SU-DHL-6 (cell line): ENCODE data around the gene SRSF4.
A peak's percentile ranks its signal among the peaks of the same experiment; 100 is the strongest.

Source experiments
- H2AFZ ChIP-seq: fragments of 200-600 bp; sonication (generic); 2 replicates; pipeline ENCODE4 v1.6.1; 2014; ENCODE audit warnings: low read depth, mild to moderate bottlenecking, moderate library complexity, mixed read lengths, antibody characterized with exemption, low read length; ENCODE audit not compliant: severe bottlenecking
- H3F3A ChIP-seq: fragments of 200-600 bp; shearing (Covaris generic); 2 replicates; pipeline ENCODE4 v1.6.0; 2016; ENCODE audit warnings: antibody characterized with exemption, mild to moderate bottlenecking; ENCODE audit not compliant: insufficient read depth
- H3K27ac ChIP-seq: fragments of 200-600 bp; sonication (generic); 2 replicates; pipeline ENCODE4 v1.5.1; 2016; ENCODE audit warnings: low read depth, mild to moderate bottlenecking, low read length, moderate library complexity, mixed read lengths
- H3K27me3 ChIP-seq: fragments of 200-600 bp; sonication (generic), shearing (Covaris generic); 2 replicates; pipeline ENCODE4 v1.6.0; 2014; ENCODE audit warnings: mild to moderate bottlenecking, low read length
- H3K36me3 ChIP-seq: fragments of 200-600 bp; sonication (generic); 2 replicates; pipeline ENCODE4 v1.6.1; 2014; ENCODE audit warnings: mild to moderate bottlenecking, low read length, mixed read lengths
- H3K4me2 ChIP-seq: fragments of 300-600, 200-600 bp; shearing (Covaris generic), sonication (generic); 2 replicates; pipeline ENCODE4 v1.6.0; 2014; ENCODE audit warnings: low read length, low read depth, mild to moderate bottlenecking; ENCODE audit not compliant: poor library complexity, severe bottlenecking
- H3K4me3 ChIP-seq: fragments of 200-600 bp; sonication (generic); 2 replicates; pipeline ENCODE4 v1.5.1; 2014; ENCODE audit warnings: antibody characterized with exemption, low read length, mild to moderate bottlenecking, mixed read lengths; ENCODE audit not compliant: insufficient read depth, poor library complexity, severe bottlenecking
- H3K79me2 ChIP-seq: fragments of 200-600 bp; sonication (generic); 2 replicates; pipeline ENCODE4 v1.6.1; 2014; ENCODE audit warnings: mild to moderate bottlenecking, low read length, moderate library complexity; ENCODE audit not compliant: insufficient read depth
- H3K9ac ChIP-seq: fragments of 200-600 bp; sonication (generic); 2 replicates; pipeline ENCODE4 v1.7.0; 2014; ENCODE audit warnings: mild to moderate bottlenecking, low read length
- H3K9me2 ChIP-seq: fragments of 200-600 bp; sonication (generic); replicated peaks from 2 replicates; pipeline ENCODE4 v1.6.1; 2014; ENCODE audit warnings: low read length; ENCODE audit not compliant: insufficient read depth
- H3K9me3 ChIP-seq: fragments of 200-600 bp; sonication (generic); 2 replicates; pipeline ENCODE4 v1.6.1; 2014; ENCODE audit warnings: low read length, mixed read lengths; ENCODE audit not compliant: insufficient read depth
- H4K20me1 ChIP-seq: fragments of 200-600 bp; sonication (generic); 2 replicates; pipeline ENCODE4 v1.6.1; 2014; ENCODE audit warnings: low read depth, mild to moderate bottlenecking, antibody characterized with exemption, low read length, moderate library complexity, mixed read lengths
- CTCF ChIP-seq: fragments of 200-600 bp; sonication (generic); IDR thresholded peaks from one replicate; pipeline ENCODE4 v1.5.1; 2017; ENCODE audit warnings: antibody characterized with exemption, mild to moderate bottlenecking, low read length, moderate library complexity; ENCODE audit not compliant: insufficient read depth, poor library complexity, severe bottlenecking
- EZH2phosphoT487 ChIP-seq: fragments of 200-600 bp; sonication (generic), shearing (Covaris generic); conservative IDR thresholded peaks from 2 replicates; pipeline ENCODE4 v1.6.1; 2018; ENCODE audit warnings: mild to moderate bottlenecking, antibody characterized with exemption, low read length, moderate library complexity, mixed read lengths

SRSF4 gene

GRCh38 chr1:29125788-29126187 lies 55.9 kb downstream of the SRSF4 start:
- H3K27ac ChIP-seq, result no peak overlapping the region
- H3K4me3 ChIP-seq, result no peak overlapping the region
- H3K9me3 ChIP-seq, result no peaks in the 10 kb centered on the region
- H4K20me1 ChIP-seq, result no peaks in the 10 kb centered on the region
- H3K27me3 ChIP-seq, result no peaks in the 10 kb centered on the region
- TF ChIP-seq EZH2phosphoT487 (no peak), CTCF (no peak)
- no peaks in the 10 kb centered on the region for H3K9me2 ChIP-seq
- no peaks in the 10 kb centered on the region for H3F3A ChIP-seq
- H3K36me3 ChIP-seq, result no peaks in the 10 kb centered on the region
- H3K79me2 ChIP-seq, result no peaks in the 10 kb centered on the region
- no peak overlapping the region for H2AFZ ChIP-seq
- no peak overlapping the region for H3K4me2 ChIP-seq
- H3K9ac ChIP-seq, result no peak overlapping the region

- Histone ChIP-seq H3K9ac (0 out of 2 replicates have a peak overlapping the region, but pooled peaks have one; percentile 51), H3K36me3 (no peaks in the 10 kb centered on the region), H3K9me2 (no peaks in the 10 kb centered on the region), H3K27me3 (no peaks in the 10 kb centered on the region), H3K27ac (no peak overlapping the region), H3K4me2 (no peak overlapping the region), H4K20me1 (no peaks in the 10 kb centered on the region), H3F3A (no peaks in the 10 kb centered on the region), H2AFZ (no peak overlapping the region), H3K4me3 (no peak overlapping the region), H3K79me2 (no peaks in the 10 kb centered on the region), H3K9me3 (no peaks in the 10 kb centered on the region)
- TF ChIP-seq EZH2phosphoT487 (no peak), CTCF (no peak)
These were observed 56.5 kb downstream of the SRSF4 start for GRCh38 chr1:29125237-29125641.

GRCh38 chr1:29124366-29125236 lies 57.1 kb downstream of the SRSF4 start:
- TF ChIP-seq EZH2phosphoT487 (no peak), CTCF (no peak)
- peak overlapping the region; percentile 51 for H3K9ac ChIP-seq
- no peaks in the 10 kb centered on the region for H4K20me1 ChIP-seq
- H3K27me3 ChIP-seq, result no peaks in the 10 kb centered on the region
- no peaks in the 10 kb centered on the region; the same call in 1 of the 2 replicates for H3F3A ChIP-seq
- H2AFZ ChIP-seq, result peak overlapping the region; percentile 98
- no peaks in the 10 kb centered on the region for H3K79me2 ChIP-seq
- H3K9me2 ChIP-seq, result no peaks in the 10 kb centered on the region
- no peaks in the 10 kb centered on the region for H3K36me3 ChIP-seq
- no peaks in the 10 kb centered on the region for H3K9me3 ChIP-seq
- peak overlapping the region; percentile 63 for H3K4me3 ChIP-seq
- no peak overlapping the region for H3K27ac ChIP-seq
- peak overlapping the region; percentile 61 for H3K4me2 ChIP-seq
